ENCODE results near the gene UQCR11.

Gene UQCR11

GRCh38 chr19:1615156-1615765 is 10.0 kb upstream of the UQCR11 start:
- DNase-seq (ENCODE audit: low read depth) = no peak

GRCh38 chr19:1613808-1614570 is 8.7 kb upstream of the UQCR11 start:
- DNase-seq (ENCODE audit: low read depth) = no peak

GRCh38 chr19:1613146-1613545 is 7.9 kb upstream of the UQCR11 start:
- DNase-seq (ENCODE audit: low read depth) = no peak

- no peak for DNase-seq (ENCODE audit: low read depth)
Measured at GRCh38 chr19:1612114-1613086, 7.1 kb upstream of the UQCR11 start.

GRCh38 chr19:1611353-1611752 is 6.1 kb upstream of the UQCR11 start:
- no peak for DNase-seq (ENCODE audit: low read depth)

GRCh38 chr19:1610579-1610978 is 5.3 kb upstream of the UQCR11 start:
- no peak for DNase-seq (ENCODE audit: low read depth)

- no peak for DNase-seq (ENCODE audit: low read depth)
Measured at GRCh38 chr19:1609680-1610474, 4.6 kb upstream of the UQCR11 start.

- no peak for DNase-seq (ENCODE audit: low read depth)
Measured at GRCh38 chr19:1609103-1609396, 3.8 kb upstream of the UQCR11 start.

GRCh38 chr19:1608359-1609102 is 3.3 kb upstream of the UQCR11 start:
- DNase-seq (ENCODE audit: low read depth) = no peak

GRCh38 chr19:1606138-1606651 is 933 bp upstream of the UQCR11 start:
- DNase-seq (ENCODE audit: low read depth) = no peak

GRCh38 chr19:1602091-1602707 is 3.1 kb downstream of the UQCR11 start:
- DNase-seq (ENCODE audit: low read depth) = no peak

GRCh38 chr19:1601613-1602064 is 3.6 kb downstream of the UQCR11 start:
- no peak for DNase-seq (ENCODE audit: low read depth)

GRCh38 chr19:1599460-1599846 is 5.8 kb downstream of the UQCR11 start:
- no peak for DNase-seq (ENCODE audit: low read depth)

- no peak for DNase-seq (ENCODE audit: low read depth)
Measured at GRCh38 chr19:1598777-1599459, 6.3 kb downstream of the UQCR11 start.

GRCh38 chr19:1593501-1593772 is 11.8 kb downstream of the UQCR11 start:
- DNase-seq (ENCODE audit: low read depth) = no peak

GRCh38 chr19:1592755-1593500 is 12.3 kb downstream of the UQCR11 start, which contains the start of gene MBD3:
TSS of gene MBD3 (minus strand) at chr19:1592865. CDS start at chr19:1592631, 234 bp downstream.
- peak; percentile 93 for DNase-seq (ENCODE audit: low read depth)

GRCh38 chr19:1592024-1592754 is 13.1 kb downstream of the UQCR11 start:
- DNase-seq (ENCODE audit: low read depth) = peak; percentile 77

GRCh38 chr19:1591421-1592023 is 13.7 kb downstream of the UQCR11 start:
- no peak for DNase-seq (ENCODE audit: low read depth)
